ENCODE data around the gene WDR18. TPM values are rescaled to one million over a fixed set of nuclear protein-coding genes. Genes with fewer than 3 reads are reported as not detected.
A peak's percentile ranks its signal among the peaks of the same experiment; 100 is the strongest.
"Not testable (repeated sequence)": the region's sequence is repeated elsewhere in the genome, so short reads cannot be mapped to it uniquely, and the experiment has no call there.

The WDR18 gene
- total RNA-seq, 2 donors from 2014 or later = 26.5 to 81.5 TPM

DNA sequence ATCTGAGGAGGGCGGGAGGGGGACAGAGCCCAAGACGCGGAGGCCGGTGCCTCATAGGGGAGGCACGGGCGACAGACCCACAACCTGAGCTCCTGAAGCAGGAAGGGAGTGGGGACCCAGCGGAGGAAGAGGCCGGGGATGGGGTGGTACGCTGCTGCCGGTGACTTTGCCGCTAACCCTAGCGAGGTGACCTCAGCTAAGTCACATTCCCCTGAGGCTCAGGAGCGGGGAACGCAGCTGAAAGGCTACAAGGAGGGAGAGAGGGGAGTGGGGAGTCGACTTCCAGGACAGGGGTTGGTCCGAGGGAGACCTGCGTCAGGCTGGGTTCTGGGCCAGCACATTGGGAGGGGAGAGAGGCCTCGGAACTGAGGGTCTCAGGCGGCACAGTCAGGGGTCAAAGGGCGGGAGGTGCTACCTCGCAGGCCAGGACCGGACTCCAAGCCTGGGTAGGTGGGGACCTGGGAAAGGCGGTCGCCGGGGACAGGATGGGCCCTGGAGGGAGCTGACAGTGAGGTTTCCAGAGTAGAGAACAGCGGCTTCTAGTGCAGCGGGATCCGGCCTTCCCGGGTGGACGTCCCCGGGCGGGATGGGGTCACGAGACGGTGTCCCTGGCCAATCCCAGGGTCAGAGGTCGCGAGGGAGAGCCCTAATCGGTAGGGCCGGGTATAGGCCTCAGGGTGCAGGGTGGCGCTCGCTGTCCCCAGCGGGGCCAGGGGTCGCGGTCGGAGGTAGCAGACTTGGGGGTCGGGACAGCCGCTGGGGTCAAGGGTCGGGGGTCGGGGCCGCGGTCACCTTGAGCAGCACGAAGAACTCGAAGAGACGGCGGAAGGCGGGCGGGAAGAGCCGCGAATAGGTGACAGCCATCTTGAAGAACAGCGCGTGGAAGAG is 36.1 kb downstream of the WDR18 start:
- no peak for TF ChIP-seq CTCF (IDR thresholded peaks at IDR 0.05)
- no peaks in the 10 kb centered on the region for H3K27me3 ChIP-seq
- H3K36me3 ChIP-seq = no peaks in the 10 kb centered on the region
- H3K9ac ChIP-seq (ENCODE audit: low read depth in 2 of 2, low read length in 2 of 2) = peak overlapping the region; percentile 95 to 96
- intact Hi-C loops (cut with DNase I) = no loop called here
- peaks cover 41% of the 10 kb centered on the region for H3K4me1 ChIP-seq
- H3K27ac ChIP-seq = peak overlapping the region; percentile 90
- peak overlapping the region; percentile 80 for H3K4me3 ChIP-seq
- H3K9me3 ChIP-seq = no peaks in the 10 kb centered on the region
- peak; percentile 57 for DNase-seq

GRCh38 chr19:1020868-1021425 is 36.8 kb downstream of the WDR18 start, which contains the start of gene TMEM259:
TMEM259 (minus strand) TSS chr19:1021123; CDS start chr19:1020996, 127 bp downstream.
- DNase-seq = peak; percentile 98
- intact Hi-C loops (cut with DNase I) = no loop called here

GRCh38 chr19:1023883-1024188 is 39.7 kb downstream of the WDR18 start:
- H3K9ac ChIP-seq (ENCODE audit: low read depth in 2 of 2, low read length in 2 of 2); H3K27me3 ChIP-seq; H3K4me3 ChIP-seq; intact Hi-C loops (cut with DNase I); H3K9me3 ChIP-seq; DNase-seq; H3K36me3 ChIP-seq; H3K27ac ChIP-seq: not testable (repeated sequence)
- peaks cover 10% of the 10 kb centered on the region for H3K4me1 ChIP-seq

More at GRCh38 chr19:1020868-1021425, 36.8 kb downstream of the WDR18 start, which contains the start of gene TMEM259:
- Histone ChIP-seq H3K9me3 (no peaks in the 10 kb centered on the region), H3K9ac (ENCODE audit: low read depth in 2 of 2, low read length in 2 of 2) (peak within 1 kb of the TSS; percentile 95 to 96), H3K27me3 (no peaks in the 10 kb centered on the region), H3K27ac (peak within 1 kb of the TSS; percentile 90), H3K4me3 (peak within 1 kb of the TSS; percentile 80), H3K4me1 (peaks cover 39% of the 10 kb centered on the region), H3K36me3 (no peaks in the 10 kb centered on the region)
- no peak for TF ChIP-seq CTCF (IDR thresholded peaks at IDR 0.05)

DNA sequence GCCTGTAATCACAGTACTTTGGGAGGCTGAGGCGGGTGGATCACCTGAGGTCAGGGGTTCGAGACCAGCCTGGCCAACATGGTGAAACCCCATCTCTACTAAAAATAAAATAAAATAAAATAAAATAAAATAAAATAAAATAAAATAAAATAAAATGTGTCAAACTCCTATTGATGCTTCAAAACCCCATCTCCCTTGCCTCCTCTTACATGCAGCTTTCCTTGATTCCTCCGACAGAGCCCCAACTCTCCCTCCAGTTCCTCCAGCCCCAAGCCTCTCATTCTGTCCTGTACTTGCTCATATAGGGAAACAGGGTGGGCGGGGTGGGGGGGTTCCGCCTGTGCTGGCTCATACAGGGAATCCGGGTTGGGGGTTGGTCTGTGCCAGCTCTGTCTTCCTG is 40.9 kb downstream of the WDR18 start:
- H3K4me1 ChIP-seq; H3K27me3 ChIP-seq; H3K9ac ChIP-seq (ENCODE audit: low read depth in 2 of 2, low read length in 2 of 2); H3K36me3 ChIP-seq; H3K9me3 ChIP-seq; intact Hi-C loops (cut with DNase I); H3K27ac ChIP-seq; H3K4me3 ChIP-seq; DNase-seq: not testable (repeated sequence)

- H3K4me3 ChIP-seq = peak within 1 kb of the TSS; percentile 89
- no peaks in the 10 kb centered on the region for H3K9me3 ChIP-seq
- H3K4me1 ChIP-seq = peaks cover 10% of the 10 kb centered on the region
- H3K27ac ChIP-seq = peak within 1 kb of the TSS; percentile 95
- H3K9ac ChIP-seq (ENCODE audit: low read depth in 2 of 2, low read length in 2 of 2) = peak within 1 kb of the TSS; percentile 94 to 95
- intact Hi-C loops (cut with DNase I) = no loop called here
- DNase-seq = peak; percentile 87
- no peak for TF ChIP-seq CTCF (IDR thresholded peaks at IDR 0.05)
- H3K36me3 ChIP-seq = no peaks in the 10 kb centered on the region
- H3K27me3 ChIP-seq = no peaks in the 10 kb centered on the region
These were observed 42.0 kb downstream of the WDR18 start, which contains the start of gene CNN2 for GRCh38 chr19:1025960-1026782. CNN2 (plus strand) TSS chr19:1026608; CDS start chr19:1026662, 54 bp downstream.

Measured in colonic mucosa (tissue), 4 donors.